ENCODE data around the gene ARF5.

GRCh38 chr7:127594490-127594889, 6.3 kb downstream of the ARF5 start:
- TF ChIP-seq, protein P1, sequence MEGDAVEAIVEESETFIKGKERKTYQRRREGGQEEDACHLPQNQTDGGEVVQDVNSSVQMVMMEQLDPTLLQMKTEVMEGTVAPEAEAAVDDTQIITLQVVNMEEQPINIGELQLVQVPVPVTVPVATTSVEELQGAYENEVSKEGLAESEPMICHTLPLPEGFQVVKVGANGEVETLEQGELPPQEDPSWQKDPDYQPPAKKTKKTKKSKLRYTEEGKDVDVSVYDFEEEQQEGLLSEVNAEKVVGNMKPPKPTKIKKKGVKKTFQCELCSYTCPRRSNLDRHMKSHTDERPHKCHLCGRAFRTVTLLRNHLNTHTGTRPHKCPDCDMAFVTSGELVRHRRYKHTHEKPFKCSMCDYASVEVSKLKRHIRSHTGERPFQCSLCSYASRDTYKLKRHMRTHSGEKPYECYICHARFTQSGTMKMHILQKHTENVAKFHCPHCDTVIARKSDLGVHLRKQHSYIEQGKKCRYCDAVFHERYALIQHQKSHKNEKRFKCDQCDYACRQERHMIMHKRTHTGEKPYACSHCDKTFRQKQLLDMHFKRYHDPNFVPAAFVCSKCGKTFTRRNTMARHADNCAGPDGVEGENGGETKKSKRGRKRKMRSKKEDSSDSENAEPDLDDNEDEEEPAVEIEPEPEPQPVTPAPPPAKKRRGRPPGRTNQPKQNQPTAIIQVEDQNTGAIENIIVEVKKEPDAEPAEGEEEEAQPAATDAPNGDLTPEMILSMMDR (conservative IDR thresholded peaks at IDR 0.05; ENCODE audit: low read depth, low read length): no peak
- TF ChIP-seq EZH2 (IDR thresholded peaks at IDR 0.05; ENCODE audit: borderline replicate concordance, low read depth, low read length, poor library complexity, severe bottlenecking): no peak

Data from A673 (cell line).